ENCODE data around the gene UBE2O.

UBE2O gene

GRCh38 chr17:76440751-76441362 is 12.1 kb downstream of the UBE2O start:
- no peak for TF ChIP-seq ZNF565 (CRISPR knock-in tag; conservative IDR thresholded peaks at IDR 0.05; ENCODE audit: low read depth)
- TF ChIP-seq SNAI2 (CRISPR knock-in tag; IDR thresholded peaks at IDR 0.05): no peak
- no peak for TF ChIP-seq POU6F1 (CRISPR knock-in tag; IDR thresholded peaks at IDR 0.05; ENCODE audit: borderline replicate concordance, low read depth)
- TF ChIP-seq ZFP30 (CRISPR knock-in tag; IDR thresholded peaks at IDR 0.05): no peak
- TF ChIP-seq RARB (CRISPR knock-in tag; IDR thresholded peaks at IDR 0.05): no peak
- no peak for TF ChIP-seq ZNF70 (CRISPR knock-in tag; IDR thresholded peaks at IDR 0.05)
- TF ChIP-seq ZNF8 (CRISPR knock-in tag; IDR thresholded peaks at IDR 0.05): no peak
- TF ChIP-seq TCF4 (CRISPR knock-in tag; IDR thresholded peaks at IDR 0.05; ENCODE audit: borderline replicate concordance): no peak
- no peak for TF ChIP-seq TSHZ2 (CRISPR knock-in tag; IDR thresholded peaks at IDR 0.05)
- no peak for TF ChIP-seq GLIS3 (CRISPR knock-in tag; IDR thresholded peaks at IDR 0.05)
- TF ChIP-seq OSR1 (CRISPR knock-in tag; IDR thresholded peaks at IDR 0.05): no peak
- no peak for TF ChIP-seq PPARA (CRISPR knock-in tag; IDR thresholded peaks at IDR 0.05; ENCODE audit: borderline replicate concordance)
- ATAC-seq: no peak

- no peak for ATAC-seq
- TF ChIP-seq TCF4 (CRISPR knock-in tag; IDR thresholded peaks at IDR 0.05; ENCODE audit: borderline replicate concordance) (no peak), CSDC2 (CRISPR knock-in tag; IDR thresholded peaks at IDR 0.05) (no peak), TOX (CRISPR knock-in tag; IDR thresholded peaks at IDR 0.05; ENCODE audit: borderline replicate concordance) (no peak), SNAI2 (CRISPR knock-in tag; IDR thresholded peaks at IDR 0.05) (no peak), TSHZ2 (CRISPR knock-in tag; IDR thresholded peaks at IDR 0.05) (no peak)
Observed at GRCh38 chr17:76439314-76439928, 13.5 kb downstream of the UBE2O start.

- no peak for ATAC-seq
- TF ChIP-seq ZC3H10 (CRISPR knock-in tag; IDR thresholded peaks at IDR 0.05) (no peak), BACH2 (CRISPR knock-in tag; IDR thresholded peaks at IDR 0.05; ENCODE audit: borderline replicate concordance) (no peak), ESRRG (CRISPR knock-in tag; IDR thresholded peaks at IDR 0.05) (no peak), TSHZ2 (CRISPR knock-in tag; IDR thresholded peaks at IDR 0.05) (no peak), ARNTL (CRISPR knock-in tag; IDR thresholded peaks at IDR 0.05; ENCODE audit: borderline replicate concordance, low read depth) (no peak), PPARA (CRISPR knock-in tag; IDR thresholded peaks at IDR 0.05; ENCODE audit: borderline replicate concordance) (no peak), ZFP30 (CRISPR knock-in tag; IDR thresholded peaks at IDR 0.05) (no peak), ZNF565 (CRISPR knock-in tag; conservative IDR thresholded peaks at IDR 0.05; ENCODE audit: low read depth) (no peak), ZFP3 (CRISPR knock-in tag; IDR thresholded peaks at IDR 0.05) (no peak), SNAI2 (CRISPR knock-in tag; IDR thresholded peaks at IDR 0.05) (no peak), POU6F1 (CRISPR knock-in tag; IDR thresholded peaks at IDR 0.05; ENCODE audit: borderline replicate concordance, low read depth) (no peak), PATZ1 (CRISPR knock-in tag; IDR thresholded peaks at IDR 0.05; ENCODE audit: borderline replicate concordance) (no peak), GLIS3 (CRISPR knock-in tag; IDR thresholded peaks at IDR 0.05) (no peak), TOX (CRISPR knock-in tag; IDR thresholded peaks at IDR 0.05; ENCODE audit: borderline replicate concordance) (no peak), RARB (CRISPR knock-in tag; IDR thresholded peaks at IDR 0.05) (no peak), ISL1 (CRISPR knock-in tag; IDR thresholded peaks at IDR 0.05) (no peak), ZNF8 (CRISPR knock-in tag; IDR thresholded peaks at IDR 0.05) (no peak), CSDC2 (CRISPR knock-in tag; IDR thresholded peaks at IDR 0.05) (no peak), TCF4 (CRISPR knock-in tag; IDR thresholded peaks at IDR 0.05; ENCODE audit: borderline replicate concordance) (no peak)
Observed at GRCh38 chr17:76438906-76439305, 14.0 kb downstream of the UBE2O start.
